Activated CD8-positive, alpha-beta T cell treated with anti-CD3 and anti-CD28 coated beads, Interleukin-2, amount 10 ng/mL, durations not matched to agents 7 days and 5 days (primary cell): ENCODE results near the gene FRMD4B. TPM values are rescaled to one million over a fixed set of nuclear protein-coding genes. Genes with fewer than 3 reads are reported as not detected.

Source experiments
- ATAC-seq: fragments of 150-1000 bp; cut with Tn5 transposase; one replicate; pipeline ENCODE4 v1.10.0; 2021; ENCODE audit warnings: moderate library complexity
- CTCF ChIA-PET: fragments of 350-600 bp; sonication (Branson Sonifier 250); formaldehyde crosslinking; loops from one replicate; lab custom pipeline; 2021; ENCODE audit warnings: antibody characterized with exemption; lab: Charles Lee
- POLR2A ChIA-PET: fragments of 350-600 bp; sonication (Branson Sonifier 250); formaldehyde crosslinking; loops from one replicate; lab custom pipeline; 2021; ENCODE audit warnings: antibody characterized with exemption; lab: Charles Lee
- DNase-seq: peaks from one replicate; pipeline ENCODE4 v3.0.0-alpha.2; 2020
- H3K27ac Mint-ChIP-seq: one replicate; pipeline ENCODE4 v1.8.0; 2021; ENCODE audit warnings: mild to moderate bottlenecking, mixed read lengths
- H3K27me3 Mint-ChIP-seq: one replicate; pipeline ENCODE4 v1.8.0; 2021; ENCODE audit warnings: low read depth, mixed read lengths
- H3K36me3 Mint-ChIP-seq: one replicate; pipeline ENCODE4 v1.8.0; 2021; ENCODE audit warnings: low read depth, mixed read lengths
- H3K4me1 Mint-ChIP-seq: one replicate; pipeline ENCODE4 v1.8.0; 2021; ENCODE audit warnings: low read depth, mixed read lengths
- H3K4me3 Mint-ChIP-seq: one replicate; pipeline ENCODE4 v1.8.0; 2021; ENCODE audit warnings: mild to moderate bottlenecking, mixed read lengths
- H3K9me3 Mint-ChIP-seq: one replicate; pipeline ENCODE4 v1.8.0; 2022; ENCODE audit warnings: mixed read lengths; ENCODE audit not compliant: insufficient read depth
- total RNA-seq, 2 experiments: library from RNA; stranded (reverse); gene quantifications; one replicate each; pipeline ENCODE4 v1.2.3, GENCODE V29; 2021

FRMD4B gene
- total RNA-seq, 2 experiments from 2014 or later, result 7.7 to 8.2 TPM

GRCh38 chr3:69252141-69252540, 133.7 kb downstream of the FRMD4B start:
- Mint-ChIP-seq H3K9me3 (no peaks in the 10 kb centered on the region), H3K36me3 (no peaks in the 10 kb centered on the region), H3K27ac (no peak overlapping the region), H3K4me3 (no peak overlapping the region), H3K27me3 (peaks cover 14% of the 10 kb centered on the region), H3K4me1 (peaks cover 7% of the 10 kb centered on the region)
- ATAC-seq (no peak), DNase-seq (no peak)
- ChIA-PET CTCF (interaction anchor here (1.1 to 1.5 kb wide), 2 partner anchors 9 to 91 kb away, joined by 3 read pairs; no protein-coding TSS in a partner anchor), POLR2A (no interaction called here)

- CTCF ChIA-PET, result interaction anchor here (1.1 to 1.5 kb wide), 2 partner anchors 10 to 90 kb away, joined by 3 read pairs; no protein-coding TSS in a partner anchor
- no peak overlapping the region for H3K4me3 Mint-ChIP-seq
- DNase-seq, result no peak
- H3K36me3 Mint-ChIP-seq, result no peaks in the 10 kb centered on the region
- POLR2A ChIA-PET, result no interaction called here
- H3K9me3 Mint-ChIP-seq, result no peaks in the 10 kb centered on the region
- no peak for ATAC-seq
- no peak overlapping the region for H3K27ac Mint-ChIP-seq
- peaks cover 7% of the 10 kb centered on the region for H3K4me1 Mint-ChIP-seq
- peaks cover 12% of the 10 kb centered on the region for H3K27me3 Mint-ChIP-seq
These were observed 134.6 kb downstream of the FRMD4B start for GRCh38 chr3:69251078-69251805.

GRCh38 chr3:69250014-69250413, 135.9 kb downstream of the FRMD4B start:
- peak; percentile 49 for ATAC-seq

GRCh38 chr3:69249001-69249400, 136.9 kb downstream of the FRMD4B start:
- ChIA-PET POLR2A (no interaction called here), CTCF (interaction anchor here (1.4 to 1.7 kb wide), 3 partner anchors 36 to 87 kb away, joined by 3 to 8 read pairs (median 3); no protein-coding TSS in a partner anchor)
- H3K9me3 Mint-ChIP-seq, result no peaks in the 10 kb centered on the region
- ATAC-seq, result no peak
- H3K27me3 Mint-ChIP-seq, result peaks cover 2% of the 10 kb centered on the region
- peaks cover 7% of the 10 kb centered on the region for H3K4me1 Mint-ChIP-seq
- no peak overlapping the region for H3K4me3 Mint-ChIP-seq
- H3K27ac Mint-ChIP-seq, result no peak overlapping the region
- H3K36me3 Mint-ChIP-seq, result no peaks in the 10 kb centered on the region
- DNase-seq, result no peak

More at GRCh38 chr3:69250014-69250413, 135.9 kb downstream of the FRMD4B start:
- POLR2A ChIA-PET, result no interaction called here
- CTCF ChIA-PET, result interaction anchor here (1.4 to 1.7 kb wide), 2 partner anchors 37 to 88 kb away, joined by 3 to 8 read pairs; no protein-coding TSS in a partner anchor
- Mint-ChIP-seq H3K27me3 (peaks cover 10% of the 10 kb centered on the region), H3K4me3 (peak overlapping the region; percentile 40), H3K9me3 (no peaks in the 10 kb centered on the region), H3K27ac (no peak overlapping the region), H3K36me3 (no peaks in the 10 kb centered on the region), H3K4me1 (peaks cover 7% of the 10 kb centered on the region)
- peak; percentile 45 for DNase-seq

- DNase-seq, result no peak
- ChIA-PET CTCF (interaction anchor here (1.4 to 1.7 kb wide), 2 partner anchors 41 to 87 kb away, joined by 3 to 8 read pairs; no protein-coding TSS in a partner anchor), POLR2A (no interaction called here)
- H3K36me3 Mint-ChIP-seq, result no peaks in the 10 kb centered on the region
- H3K27me3 Mint-ChIP-seq, result peaks cover 2% of the 10 kb centered on the region
- H3K27ac Mint-ChIP-seq, result no peak overlapping the region
- no peak overlapping the region for H3K4me3 Mint-ChIP-seq
- no peak for ATAC-seq
- H3K4me1 Mint-ChIP-seq, result peaks cover 7% of the 10 kb centered on the region
- H3K9me3 Mint-ChIP-seq, result no peaks in the 10 kb centered on the region
These were observed 137.5 kb downstream of the FRMD4B start for GRCh38 chr3:69248436-69248835.

- POLR2A ChIA-PET, result no interaction called here
- Mint-ChIP-seq H3K27me3 (peaks cover 2% of the 10 kb centered on the region), H3K27ac (no peak overlapping the region), H3K4me1 (peaks cover 7% of the 10 kb centered on the region), H3K36me3 (no peaks in the 10 kb centered on the region), H3K4me3 (no peak overlapping the region), H3K9me3 (no peaks in the 10 kb centered on the region)
- no peak for DNase-seq
- ATAC-seq, result no peak
- CTCF ChIA-PET, result interaction anchor here (1.4 kb wide), 1 partner anchor 85 kb away, joined by 4 read pairs; no protein-coding TSS in a partner anchor
These were observed 139.3 kb downstream of the FRMD4B start for GRCh38 chr3:69246612-69247011.

GRCh38 chr3:69244039-69244438, 141.8 kb downstream of the FRMD4B start:
- peaks cover under 1% of the 10 kb centered on the region for H3K4me1 Mint-ChIP-seq
- no peak for ATAC-seq

GRCh38 chr3:69241769-69242168, 144.1 kb downstream of the FRMD4B start:
- Mint-ChIP-seq H3K27me3 (no peaks in the 10 kb centered on the region), H3K36me3 (no peaks in the 10 kb centered on the region), H3K4me1 (peaks cover 4% of the 10 kb centered on the region), H3K27ac (no peak overlapping the region), H3K9me3 (no peaks in the 10 kb centered on the region), H3K4me3 (no peak overlapping the region)
- CTCF ChIA-PET, result interaction anchor here (1.2 to 1.4 kb wide), 2 partner anchors 63 to 80 kb away, joined by 3 to 4 read pairs; no protein-coding TSS in a partner anchor
- POLR2A ChIA-PET, result no interaction called here
- ATAC-seq (no peak), DNase-seq (no peak)

More at GRCh38 chr3:69244039-69244438, 141.8 kb downstream of the FRMD4B start:
- H3K27ac Mint-ChIP-seq, result no peak overlapping the region
- CTCF ChIA-PET, result interaction anchor here (1.1 to 1.6 kb wide), 2 partner anchors 62 to 123 kb away, joined by 3 to 4 read pairs; no protein-coding TSS in a partner anchor
- no peak for DNase-seq
- H3K9me3 Mint-ChIP-seq, result no peaks in the 10 kb centered on the region
- H3K36me3 Mint-ChIP-seq, result no peaks in the 10 kb centered on the region
- H3K27me3 Mint-ChIP-seq, result no peaks in the 10 kb centered on the region
- no peak overlapping the region for H3K4me3 Mint-ChIP-seq
- POLR2A ChIA-PET, result no interaction called here

GRCh38 chr3:69240651-69241568, 145.0 kb downstream of the FRMD4B start:
- ATAC-seq (no peak), DNase-seq (no peak)
- Mint-ChIP-seq H3K27ac (no peak overlapping the region), H3K27me3 (no peaks in the 10 kb centered on the region), H3K9me3 (no peaks in the 10 kb centered on the region), H3K4me3 (no peak overlapping the region), H3K4me1 (peaks cover 13% of the 10 kb centered on the region), H3K36me3 (no peaks in the 10 kb centered on the region)
- ChIA-PET POLR2A (no interaction called here), CTCF (interaction anchor here (0.6 to 1.4 kb wide), 4 partner anchors 25 to 79 kb away, joined by 3 to 4 read pairs (median 3); no protein-coding TSS in a partner anchor)

- no peaks in the 10 kb centered on the region for H3K36me3 Mint-ChIP-seq
- peaks cover 19% of the 10 kb centered on the region for H3K4me1 Mint-ChIP-seq
- no peak overlapping the region for H3K27ac Mint-ChIP-seq
- no peaks in the 10 kb centered on the region for H3K9me3 Mint-ChIP-seq
- H3K4me3 Mint-ChIP-seq, result no peak overlapping the region
- DNase-seq (no peak), ATAC-seq (no peak)
- no peaks in the 10 kb centered on the region for H3K27me3 Mint-ChIP-seq
- ChIA-PET CTCF (no interaction called here), POLR2A (no interaction called here)
These were observed 146.8 kb downstream of the FRMD4B start for GRCh38 chr3:69239063-69239462.
